Esophagus mucosa (tissue), 1 donor: ENCODE results near the gene CER1. TPM values are rescaled to one million over a fixed set of nuclear protein-coding genes. Genes with fewer than 3 reads are reported as not detected.

Experiments used
- ATAC-seq: fragments of 200-7000 bp; cut with Tn5 transposase; one replicate; pipeline ENCODE4 v1.9.1; 2020
- total RNA-seq: library from RNA; stranded (reverse); gene quantifications from one replicate; pipeline ENCODE4 v1.2.4, GENCODE V29; 2023
- donor health status: DM: yes; HTN: yes; CAD: no.

CER1 gene
- not detected for total RNA-seq

- no peak for ATAC-seq
Measured at GRCh38 chr9:14722391-14723035, at the start of gene CER1. Gene CER1 (minus strand): TSS chr9:14722733. CDS start chr9:14722672, 61 bp downstream.

- ATAC-seq: no peak
Measured at GRCh38 chr9:14770592-14770991, 48.1 kb upstream of the CER1 start.

GRCh38 chr9:14769230-14769571 lies 46.7 kb upstream of the CER1 start:
- peak; percentile 69 for ATAC-seq

GRCh38 chr9:14768405-14769229 lies 46.1 kb upstream of the CER1 start:
- ATAC-seq: peak; percentile 63

- no peak for ATAC-seq
Measured at GRCh38 chr9:14766299-14766698, 43.8 kb upstream of the CER1 start.

- ATAC-seq: no peak
Measured at GRCh38 chr9:14761584-14761983, 39.1 kb upstream of the CER1 start.

GRCh38 chr9:14760060-14760459 lies 37.5 kb upstream of the CER1 start:
- ATAC-seq: no peak

- ATAC-seq: no peak
Measured at GRCh38 chr9:14756291-14756690, 33.8 kb upstream of the CER1 start.

- no peak for ATAC-seq
Measured at GRCh38 chr9:14752871-14753270, 30.3 kb upstream of the CER1 start.

GRCh38 chr9:14752271-14752670 lies 29.7 kb upstream of the CER1 start:
- ATAC-seq: no peak

GRCh38 chr9:14750821-14751220 lies 28.3 kb upstream of the CER1 start:
- ATAC-seq: no peak

GRCh38 chr9:14749741-14750211 lies 27.2 kb upstream of the CER1 start:
- no peak for ATAC-seq

GRCh38 chr9:14748373-14748772 lies 25.8 kb upstream of the CER1 start:
- ATAC-seq: no peak

GRCh38 chr9:14747111-14747510 lies 24.6 kb upstream of the CER1 start:
- ATAC-seq: peak; percentile 79

- no peak for ATAC-seq
Measured at GRCh38 chr9:14746626-14747025, 24.1 kb upstream of the CER1 start.

GRCh38 chr9:14744768-14745167 lies 22.2 kb upstream of the CER1 start:
- no peak for ATAC-seq

- ATAC-seq: no peak
Measured at GRCh38 chr9:14741369-14741768, 18.8 kb upstream of the CER1 start.

- no peak for ATAC-seq
Measured at GRCh38 chr9:14733133-14733532, 10.6 kb upstream of the CER1 start.

- no peak for ATAC-seq
Measured at GRCh38 chr9:14731294-14731981, 8.9 kb upstream of the CER1 start.

GRCh38 chr9:14730461-14730898 lies 7.9 kb upstream of the CER1 start:
- no peak for ATAC-seq

- ATAC-seq: no peak
Measured at GRCh38 chr9:14723301-14723700, 768 bp upstream of the CER1 start.

GRCh38 chr9:14719231-14719923 lies 3.2 kb downstream of the CER1 start:
- ATAC-seq: no peak

GRCh38 chr9:14715102-14715501 lies 7.4 kb downstream of the CER1 start:
- ATAC-seq: no peak
